BJ (cell line): Measurements from ENCODE around the gene TMC1. TPM values are rescaled to one million over a fixed set of nuclear protein-coding genes. Genes with fewer than 3 reads are reported as not detected.

Source experiments
- CTCF ChIA-PET: fragments of 350-600 bp; formaldehyde crosslinking; extraction: SDS; loops from one replicate; lab custom pipeline; 2021; ENCODE audit warnings: antibody characterized with exemption, inconsistent platforms; lab: Yijun Ruan, JAX
- POLR2A ChIA-PET: fragments of 300-600 bp; sonication (Branson Sonifier 250); formaldehyde crosslinking; extraction: SDS; loops from one replicate; lab custom pipeline; 2021; ENCODE audit warnings: antibody characterized with exemption; lab: Charles Lee
- DNase-seq: peaks from one replicate; pipeline ENCODE4 v3.0.0-alpha.2; 2011; ENCODE audit warnings: low read depth
- H3K27me3 ChIP-seq: 2 replicates; pipeline ENCODE4 v1.6.0; 2011; ENCODE audit warnings: low read length; ENCODE audit not compliant: control insufficient read depth, insufficient read depth
- H3K36me3 ChIP-seq: 2 replicates; pipeline ENCODE4 v1.5.1; 2011; ENCODE audit warnings: low read length; ENCODE audit not compliant: control insufficient read depth, insufficient read depth
- H3K4me3 ChIP-seq: 2 replicates; pipeline ENCODE4 v1.5.1; 2011; ENCODE audit warnings: low read depth, mild to moderate bottlenecking, control low read depth, low read length
- polyA plus RNA-seq: library from polyadenylated mRNA; depleted of rRNA; stranded (reverse); fragments of >200 nt; gene quantifications from 2 replicates; pipeline ENCODE4 v1.2.3, GENCODE V29; 2011
- TF ChIP-seq, protein P1 (sequence below): IDR thresholded peaks from 2 replicates; pipeline ENCODE4 v1.5.1; 2011; ENCODE audit warnings: low read depth, mild to moderate bottlenecking, control low read depth, inconsistent platforms, low read length, moderate library complexity; ENCODE audit not compliant: insufficient read depth

TMC1 gene
- polyA plus RNA-seq, 1 experiment, result 1.2 TPM

DNA sequence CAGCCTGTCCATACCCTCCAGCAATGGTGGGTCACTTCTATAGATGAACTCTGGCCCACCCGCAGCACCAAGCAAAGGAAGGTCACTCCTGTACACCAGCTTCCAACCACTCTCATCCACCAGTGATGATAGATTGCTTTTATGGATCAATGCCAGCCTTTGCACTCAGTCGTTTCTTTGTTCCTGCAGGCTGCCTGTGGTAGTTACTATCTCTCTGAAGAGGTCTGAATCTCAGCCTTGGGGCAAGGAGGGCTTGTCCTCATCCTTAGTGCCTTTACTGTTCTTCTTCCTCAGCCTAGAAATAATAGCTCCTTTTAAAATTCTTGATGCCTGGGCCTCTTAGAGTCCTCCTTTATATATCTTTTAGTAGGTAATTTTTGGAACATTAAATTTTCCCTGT is 100.8 kb downstream of the TMC1 start:
- TF ChIP-seq, protein P1, sequence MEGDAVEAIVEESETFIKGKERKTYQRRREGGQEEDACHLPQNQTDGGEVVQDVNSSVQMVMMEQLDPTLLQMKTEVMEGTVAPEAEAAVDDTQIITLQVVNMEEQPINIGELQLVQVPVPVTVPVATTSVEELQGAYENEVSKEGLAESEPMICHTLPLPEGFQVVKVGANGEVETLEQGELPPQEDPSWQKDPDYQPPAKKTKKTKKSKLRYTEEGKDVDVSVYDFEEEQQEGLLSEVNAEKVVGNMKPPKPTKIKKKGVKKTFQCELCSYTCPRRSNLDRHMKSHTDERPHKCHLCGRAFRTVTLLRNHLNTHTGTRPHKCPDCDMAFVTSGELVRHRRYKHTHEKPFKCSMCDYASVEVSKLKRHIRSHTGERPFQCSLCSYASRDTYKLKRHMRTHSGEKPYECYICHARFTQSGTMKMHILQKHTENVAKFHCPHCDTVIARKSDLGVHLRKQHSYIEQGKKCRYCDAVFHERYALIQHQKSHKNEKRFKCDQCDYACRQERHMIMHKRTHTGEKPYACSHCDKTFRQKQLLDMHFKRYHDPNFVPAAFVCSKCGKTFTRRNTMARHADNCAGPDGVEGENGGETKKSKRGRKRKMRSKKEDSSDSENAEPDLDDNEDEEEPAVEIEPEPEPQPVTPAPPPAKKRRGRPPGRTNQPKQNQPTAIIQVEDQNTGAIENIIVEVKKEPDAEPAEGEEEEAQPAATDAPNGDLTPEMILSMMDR, result no peak
- ChIA-PET CTCF (no interaction called here), POLR2A (no interaction called here)
- no peaks in the 10 kb centered on the region for H3K27me3 ChIP-seq
- no peak overlapping the region for H3K4me3 ChIP-seq
- H3K36me3 ChIP-seq, result no peaks in the 10 kb centered on the region
- no peak for DNase-seq

DNA sequence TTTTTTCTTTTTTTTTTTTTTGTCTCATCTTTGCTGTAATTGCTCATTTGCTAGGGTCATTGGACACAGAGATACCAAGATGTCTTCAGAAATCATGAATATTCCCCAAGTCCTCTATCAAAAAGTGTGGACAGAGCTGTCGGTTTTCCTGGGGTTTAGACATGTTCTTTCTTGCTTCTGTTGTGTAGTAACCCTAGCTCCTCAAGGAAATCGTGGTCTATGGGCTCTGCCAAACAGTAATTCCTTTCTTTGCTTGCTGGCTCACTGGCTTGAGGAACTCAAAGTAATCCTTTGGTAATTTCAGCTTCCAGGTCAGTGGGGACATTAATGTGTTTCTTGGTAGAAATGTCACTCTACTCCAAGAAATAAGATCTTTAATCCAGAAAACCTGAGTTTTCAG is 101.7 kb downstream of the TMC1 start:
- no peak for DNase-seq
- CTCF ChIA-PET, result no interaction called here

DNA sequence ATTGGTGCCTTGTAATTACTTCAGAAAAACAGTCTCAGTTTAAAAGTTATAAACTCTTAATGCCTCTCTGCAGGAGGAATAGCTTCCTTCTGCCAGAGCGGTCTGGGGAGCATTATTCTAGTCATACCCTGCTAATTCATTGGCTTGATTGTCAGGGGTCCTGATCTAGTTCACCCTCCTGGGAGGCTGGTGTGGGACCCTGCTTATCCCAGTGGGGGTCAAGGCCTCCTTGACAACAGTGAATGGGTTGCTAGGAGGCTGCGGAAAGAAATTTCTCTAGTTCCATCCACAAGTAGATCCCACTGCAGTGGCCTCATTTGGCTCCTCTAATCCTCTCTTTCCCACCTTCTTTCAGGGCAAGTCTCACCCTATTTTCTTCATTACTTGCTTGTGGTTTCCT is 105.7 kb downstream of the TMC1 start:
- DNase-seq, result no peak
- H3K27me3 ChIP-seq, result no peaks in the 10 kb centered on the region
- ChIA-PET CTCF (interaction anchor here (1.6 kb wide), 1 partner anchor 35 kb away, joined by 4 read pairs; no protein-coding TSS in a partner anchor), POLR2A (no interaction called here)
- no peak overlapping the region for H3K4me3 ChIP-seq
- TF ChIP-seq, protein P1, result no peak
- no peaks in the 10 kb centered on the region for H3K36me3 ChIP-seq

More for the DNA sequence above, 101.7 kb downstream of the TMC1 start:
- POLR2A ChIA-PET, result interaction anchor here (0.5 kb wide), 1 partner anchor 393 kb away, joined by 13 read pairs; no protein-coding TSS in a partner anchor
- no peaks in the 10 kb centered on the region for H3K36me3 ChIP-seq
- TF ChIP-seq, protein P1, result no peak
- no peaks in the 10 kb centered on the region for H3K27me3 ChIP-seq
- H3K4me3 ChIP-seq, result no peak overlapping the region

DNA sequence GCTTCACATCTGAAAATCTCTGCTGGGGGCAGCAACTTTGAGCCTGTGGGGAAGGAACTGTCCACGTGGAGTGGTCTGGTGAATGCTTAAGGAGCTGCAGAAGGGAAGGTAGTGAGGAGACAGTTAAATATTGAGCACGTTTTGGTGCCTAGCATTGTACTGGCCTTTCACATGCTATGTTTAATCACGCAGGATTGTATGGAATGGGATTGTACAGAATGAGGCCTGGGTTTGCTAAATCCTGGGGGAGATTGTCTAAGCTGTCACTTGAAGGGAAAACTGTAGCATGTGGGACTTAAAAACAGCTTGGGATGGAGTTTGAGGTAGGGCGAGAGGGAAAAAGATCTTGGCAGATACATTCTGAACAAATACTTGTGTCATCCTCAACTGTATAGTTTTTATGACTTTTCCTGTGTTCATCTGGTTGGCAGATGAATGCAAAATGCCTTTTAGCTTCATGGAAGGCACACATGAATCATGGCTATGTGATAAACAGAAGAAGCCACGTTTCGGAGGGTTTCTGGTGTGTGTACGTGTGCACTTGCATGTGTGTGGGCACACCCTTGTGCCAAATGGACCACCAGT is 106.6 kb downstream of the TMC1 start:
- POLR2A ChIA-PET, result interaction anchor here (0.6 to 0.7 kb wide), 2 partner anchors 237 to 273 kb away, joined by 5 read pairs; no protein-coding TSS in a partner anchor
- CTCF ChIA-PET, result interaction anchor here (0.6 to 1.6 kb wide), 4 partner anchors 35 to 589 kb away, joined by 3 to 4 read pairs (median 3); no protein-coding TSS in a partner anchor
- Histone ChIP-seq H3K4me3 (no peak overlapping the region), H3K27me3 (no peaks in the 10 kb centered on the region), H3K36me3 (no peaks in the 10 kb centered on the region)
- DNase-seq, result peak; percentile 49
- TF ChIP-seq, protein P1, result no peak

DNA sequence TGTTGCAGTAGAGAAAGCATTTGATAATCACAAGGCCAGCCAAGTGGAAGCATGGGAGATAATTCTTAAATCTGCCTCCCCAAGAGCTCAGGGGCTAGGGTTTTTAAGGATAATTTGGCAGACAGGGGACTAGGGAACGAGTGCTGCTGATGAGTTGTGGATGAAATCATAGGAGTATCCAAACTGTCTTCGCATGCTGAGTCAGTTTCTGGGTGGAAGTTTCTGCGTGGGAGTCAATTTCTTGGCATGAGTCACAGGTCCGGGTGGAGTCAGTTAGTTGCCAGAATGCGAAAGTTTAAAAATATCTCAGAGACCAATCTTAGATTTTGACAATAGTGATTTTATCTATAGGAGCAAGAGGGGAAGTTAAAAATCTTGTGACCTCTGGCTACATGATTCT is 112.6 kb downstream of the TMC1 start:
- ChIA-PET CTCF (no interaction called here), POLR2A (no interaction called here)
- Histone ChIP-seq H3K27me3 (no peaks in the 10 kb centered on the region), H3K36me3 (no peaks in the 10 kb centered on the region), H3K4me3 (no peak overlapping the region)
- TF ChIP-seq, protein P1, result no peak
- peak; percentile 23 for DNase-seq
